Activated CD8-positive, alpha-beta memory T cell treated with anti-CD3 and anti-CD28 coated beads, Interleukin-2, amount 50 U/mL, for 1 hour (primary cell): Measurements from ENCODE around the gene RAB3C.

Experiments
- DNase-seq: peaks from one replicate; pipeline ENCODE4 v3.0.0-alpha.2; 2020; ENCODE audit errors: extremely low read depth

RAB3C gene

GRCh38 chr5:58773744-58774441, 191.0 kb downstream of the RAB3C start:
- no peak for DNase-seq

DNA sequence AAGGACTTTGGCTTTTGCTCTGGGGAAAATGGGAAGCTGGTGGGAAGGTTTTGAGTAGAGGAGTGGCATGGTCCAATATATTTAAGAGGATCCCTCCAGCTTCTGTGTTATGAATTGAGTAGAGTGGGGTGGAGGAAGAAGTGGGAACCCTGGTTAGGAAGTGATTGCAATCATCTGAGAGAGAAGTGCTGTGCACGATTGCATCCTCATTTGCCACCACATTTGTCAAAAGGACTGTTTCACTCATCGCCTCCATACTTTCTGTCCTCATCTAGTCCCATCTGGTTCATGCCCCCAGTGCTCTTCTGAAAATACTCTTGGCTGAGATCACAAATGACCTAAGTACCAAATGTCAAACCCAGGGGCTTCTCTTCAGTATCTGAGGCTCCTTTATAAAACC, 192.1 kb downstream of the RAB3C start:
- no peak for DNase-seq

DNA sequence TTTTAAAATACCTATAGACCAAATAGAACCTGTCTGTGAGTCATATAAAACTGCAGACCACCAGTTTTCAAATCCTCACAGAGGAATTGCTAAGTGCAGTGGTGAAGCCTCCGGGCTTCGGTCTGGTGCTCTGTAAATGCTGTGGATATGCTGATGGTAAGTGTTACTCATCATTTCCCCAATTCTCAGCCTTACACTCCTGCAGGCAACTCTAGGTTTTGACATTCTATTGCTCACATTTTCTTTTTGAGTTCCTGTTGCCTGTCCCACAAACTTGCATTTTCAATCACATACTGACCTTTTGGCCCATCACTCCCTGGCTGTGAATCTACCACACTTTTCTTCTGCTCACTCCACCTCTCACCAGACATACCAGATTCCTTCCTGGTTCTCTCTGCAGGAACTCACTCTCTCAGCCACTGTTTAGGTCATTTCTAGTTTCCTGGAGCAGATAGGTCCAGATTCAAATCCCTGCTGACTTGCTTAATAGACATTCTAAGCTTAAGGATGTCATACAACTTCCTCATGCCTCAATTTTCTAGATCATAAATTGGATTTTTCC, 192.9 kb downstream of the RAB3C start:
- no peak for DNase-seq

DNA sequence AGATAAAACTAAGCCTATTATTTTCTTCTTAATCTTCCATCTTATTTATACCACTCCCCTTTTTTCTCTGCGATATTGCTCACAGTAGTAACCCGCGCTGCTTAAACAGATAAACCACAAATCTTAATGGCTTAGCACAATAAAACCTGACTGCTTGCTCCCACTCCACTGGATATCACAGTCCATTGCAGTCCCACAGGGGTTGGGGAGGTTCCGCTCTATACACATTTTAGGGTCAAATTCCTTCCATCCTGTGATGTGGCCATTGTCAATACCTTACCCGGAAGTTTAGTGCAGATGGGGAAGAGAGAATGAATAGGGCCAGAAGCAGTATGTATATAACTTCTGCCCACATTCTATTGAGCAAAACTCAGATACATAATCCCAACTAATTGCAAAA, 193.7 kb downstream of the RAB3C start:
- DNase-seq: no peak

DNA sequence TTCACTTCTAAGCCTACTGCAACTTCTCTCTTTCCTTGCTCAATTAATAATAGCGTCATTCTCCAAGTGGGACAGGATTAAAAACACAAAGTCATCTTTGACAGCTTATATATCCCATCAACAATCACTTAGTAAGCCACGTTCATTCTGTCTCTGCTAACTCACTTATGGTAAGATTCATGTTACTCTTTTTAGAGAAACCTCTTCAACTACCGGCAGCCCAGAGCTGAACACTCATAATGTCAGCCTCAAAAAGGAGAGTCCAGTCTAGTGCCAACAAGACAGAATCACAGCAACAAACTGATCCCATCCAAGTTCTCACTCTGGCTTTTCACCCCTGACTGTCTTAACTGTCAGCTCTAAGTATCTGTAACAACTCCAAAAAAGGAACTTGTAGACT, 196.0 kb downstream of the RAB3C start:
- no peak for DNase-seq

GRCh38 chr5:58786035-58786434, 203.2 kb downstream of the RAB3C start:
- no peak for DNase-seq

GRCh38 chr5:58786711-58787303, 203.9 kb downstream of the RAB3C start:
- no peak for DNase-seq

- DNase-seq: no peak
These were observed 205.1 kb downstream of the RAB3C start for GRCh38 chr5:58787987-58788386.

- no peak for DNase-seq
These were observed 211.2 kb downstream of the RAB3C start for GRCh38 chr5:58793888-58794657.

- DNase-seq: no peak
These were observed 212.0 kb downstream of the RAB3C start for GRCh38 chr5:58794875-58795274.

DNA sequence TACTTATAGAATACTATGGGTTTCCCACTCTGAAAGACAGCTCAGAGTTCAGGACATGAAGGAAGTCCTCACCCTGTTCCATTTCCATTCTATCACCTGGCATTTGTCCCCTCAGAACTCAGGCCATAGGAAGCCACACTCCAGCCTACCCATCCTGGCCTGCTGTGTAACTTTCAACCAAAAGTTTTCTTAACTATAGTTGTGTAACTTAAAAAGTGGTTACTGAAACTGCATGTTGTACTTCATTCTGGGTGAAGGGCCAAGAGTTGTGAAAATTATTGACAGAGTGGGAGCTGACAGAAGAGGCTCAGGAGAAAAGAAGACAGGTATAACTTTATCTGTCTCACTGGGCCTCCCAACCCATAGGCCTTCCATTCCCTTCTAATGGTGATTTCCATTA, 212.5 kb downstream of the RAB3C start:
- no peak for DNase-seq

GRCh38 chr5:58797021-58797420, 214.1 kb downstream of the RAB3C start:
- no peak for DNase-seq

- no peak for DNase-seq
These were observed 217.5 kb downstream of the RAB3C start for GRCh38 chr5:58800356-58800755.

GRCh38 chr5:58800861-58801540, 218.1 kb downstream of the RAB3C start:
- DNase-seq: no peak

DNA sequence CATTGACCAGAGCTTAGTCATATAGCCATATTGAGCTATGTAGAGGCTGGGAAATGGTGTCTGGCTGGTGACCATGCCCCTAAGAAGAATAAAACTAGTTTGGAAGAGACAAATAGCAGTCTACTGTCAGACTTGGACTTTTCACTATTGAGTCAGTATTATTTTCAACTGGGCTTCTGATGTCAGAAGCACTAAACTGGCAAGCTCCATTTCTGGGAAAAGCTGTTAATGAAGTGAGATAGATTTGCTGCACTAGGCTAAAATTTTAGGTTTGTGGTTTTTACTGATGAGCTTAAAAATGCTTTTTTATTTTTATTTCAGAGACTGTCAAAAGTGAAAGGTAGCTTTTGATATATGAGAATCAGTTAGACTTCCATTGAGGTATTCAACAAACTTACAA, 220.2 kb downstream of the RAB3C start:
- no peak for DNase-seq

- no peak for DNase-seq
These were observed 221.4 kb downstream of the RAB3C start for GRCh38 chr5:58804291-58804690.

DNA sequence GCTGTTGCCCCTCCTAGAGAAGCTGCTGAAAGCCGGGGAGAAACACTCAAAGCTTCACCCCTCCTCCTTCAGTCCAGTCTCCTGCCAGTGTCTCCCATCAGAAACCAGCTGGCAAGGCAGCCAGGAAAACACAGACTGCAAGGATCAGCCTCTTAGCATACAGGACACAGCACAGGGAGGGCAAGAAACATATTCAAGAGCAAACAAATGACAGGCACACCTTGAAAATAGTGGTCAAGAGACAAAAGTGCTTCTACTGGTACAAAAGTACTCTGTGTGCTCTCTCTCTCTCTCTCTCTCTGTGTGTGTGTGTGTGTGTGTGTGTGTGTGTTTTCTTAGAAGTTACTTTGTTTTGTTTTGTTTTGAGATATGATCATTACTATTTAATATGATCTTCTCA, 227.2 kb downstream of the RAB3C start:
- no peak for DNase-seq

GRCh38 chr5:58813855-58814254, 231.0 kb downstream of the RAB3C start:
- DNase-seq: no peak

DNA sequence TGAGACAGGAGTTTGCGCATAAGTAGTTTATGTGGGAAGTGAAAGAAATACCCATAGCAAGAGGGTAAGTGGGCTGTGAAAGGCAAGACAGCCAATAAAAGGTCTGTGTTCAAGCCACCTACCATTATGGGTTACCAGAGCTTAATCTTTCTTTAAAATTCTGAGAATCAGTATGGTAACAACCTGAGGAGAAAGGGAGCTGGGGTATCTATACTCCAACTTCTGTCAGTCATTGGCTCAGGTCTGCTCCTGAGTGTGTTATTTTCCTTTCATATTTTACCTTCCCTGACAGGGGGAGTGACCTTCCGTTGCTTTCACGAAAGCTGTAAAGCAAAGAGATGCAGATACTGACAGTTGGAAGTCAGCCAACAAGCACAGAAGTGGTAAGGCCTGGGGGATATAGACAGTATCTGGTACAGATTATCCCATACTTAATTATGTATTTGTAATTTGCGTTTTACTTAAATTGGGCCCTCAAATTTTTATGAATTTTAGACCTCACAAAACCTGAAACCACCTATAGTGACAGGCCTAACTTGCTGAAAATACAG, 233.4 kb downstream of the RAB3C start:
- no peak for DNase-seq

- no peak for DNase-seq
These were observed 235.6 kb downstream of the RAB3C start for GRCh38 chr5:58818465-58818864.

GRCh38 chr5:58825441-58825840, 242.6 kb downstream of the RAB3C start:
- no peak for DNase-seq

GRCh38 chr5:58825899-58826298, 243.0 kb downstream of the RAB3C start:
- DNase-seq: no peak
